Retinal pigment epithelial cell (primary cell): ENCODE data around the gene PSIP1.
"Not testable (repeated sequence)": the region's sequence is repeated elsewhere in the genome, so short reads cannot be mapped to it uniquely, and the experiment has no call there.

ENCODE experiments used
- DNase-seq: peaks from one replicate; pipeline ENCODE4 v3.0.0-alpha.2; 2010; ENCODE audit warnings: low read depth
- H3K4me3 ChIP-seq: 2 replicates; pipeline ENCODE4 v1.5.1; 2011; ENCODE audit warnings: mild to moderate bottlenecking, low read length, control low read depth, moderate library complexity
- CTCF ChIP-seq: conservative IDR thresholded peaks from 2 replicates; pipeline ENCODE4 v1.5.1; 2011; ENCODE audit warnings: low read depth, low read length, control low read depth, inconsistent platforms

The PSIP1 gene

GRCh38 chr9:15541872-15542271 is 31.1 kb upstream of the PSIP1 start:
- no peak overlapping the region for H3K4me3 ChIP-seq
- peak; percentile 83 for DNase-seq
- no peak for TF ChIP-seq CTCF

- no peak for DNase-seq
- TF ChIP-seq CTCF = no peak
- H3K4me3 ChIP-seq = no peak overlapping the region
These were observed 20.6 kb upstream of the PSIP1 start for GRCh38 chr9:15531380-15531779.

- no peak for DNase-seq
These were observed 19.0 kb upstream of the PSIP1 start for GRCh38 chr9:15529566-15530324.

GRCh38 chr9:15527035-15527434 is 16.3 kb upstream of the PSIP1 start:
- not testable (repeated sequence) for H3K4me3 ChIP-seq, DNase-seq

More at GRCh38 chr9:15529566-15530324, 19.0 kb upstream of the PSIP1 start:
- no peak for TF ChIP-seq CTCF
- H3K4me3 ChIP-seq = no peak overlapping the region

GRCh38 chr9:15525958-15526357 is 15.2 kb upstream of the PSIP1 start:
- DNase-seq = no peak
- no peak overlapping the region for H3K4me3 ChIP-seq
- TF ChIP-seq CTCF = no peak

- no peak for TF ChIP-seq CTCF
- H3K4me3 ChIP-seq = no peak overlapping the region
- no peak for DNase-seq
These were observed 14.2 kb upstream of the PSIP1 start for GRCh38 chr9:15524845-15525455.

GRCh38 chr9:15522130-15522755 is 11.5 kb upstream of the PSIP1 start:
- DNase-seq = no peak
- TF ChIP-seq CTCF = no peak
- no peak overlapping the region for H3K4me3 ChIP-seq
